NCI-H460 (cell line): ENCODE data around the gene MKRN2OS. TPM values are rescaled to one million over a fixed set of nuclear protein-coding genes. Genes with fewer than 3 reads are reported as not detected.

Experiments
- DNase-seq: peaks from one replicate; pipeline ENCODE4 v3.0.0-alpha.2; 2016; ENCODE audit warnings: low read depth; ENCODE audit errors: extremely low read depth
- polyA plus RNA-seq: library from polyadenylated mRNA; depleted of rRNA; stranded (reverse); fragments of >200 nt; gene quantifications from 2 replicates; pipeline ENCODE4 v1.2.3, GENCODE V29; 2014; cell fraction: nucleus; rRNA removed
- total RNA-seq: library from RNA; depleted of rRNA; stranded (reverse); fragments of >200 nt; shearing (Covaris generic); gene quantifications from 2 replicates; pipeline ENCODE4 v1.2.3, GENCODE V29; 2014; rRNA removed

The MKRN2OS gene
- total RNA-seq: not detected in 2 replicates
- not detected in 2 replicates for polyA plus RNA-seq

DNA sequence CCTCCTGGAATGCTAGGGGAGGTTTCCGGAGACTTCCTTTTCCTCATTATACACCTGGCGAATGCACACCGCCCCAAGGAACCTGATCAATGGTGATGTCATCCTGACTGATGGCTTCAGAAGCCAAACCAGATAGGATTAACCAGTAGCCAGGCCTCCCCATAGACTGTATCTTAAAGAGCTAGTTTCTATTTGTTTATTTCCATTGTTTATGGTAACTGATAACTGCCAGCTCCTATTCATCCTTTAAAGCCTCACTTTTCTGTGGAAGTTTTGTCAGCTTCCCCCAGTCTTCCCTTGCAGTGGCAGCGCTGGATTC lies at the start of gene MKRN2OS:
TSS of gene MKRN2OS (minus strand) at position 27 of the 319 bp plus-strand sequence. CDS start 35 bp downstream, outside the sequence.
- DNase-seq: no peak

DNA sequence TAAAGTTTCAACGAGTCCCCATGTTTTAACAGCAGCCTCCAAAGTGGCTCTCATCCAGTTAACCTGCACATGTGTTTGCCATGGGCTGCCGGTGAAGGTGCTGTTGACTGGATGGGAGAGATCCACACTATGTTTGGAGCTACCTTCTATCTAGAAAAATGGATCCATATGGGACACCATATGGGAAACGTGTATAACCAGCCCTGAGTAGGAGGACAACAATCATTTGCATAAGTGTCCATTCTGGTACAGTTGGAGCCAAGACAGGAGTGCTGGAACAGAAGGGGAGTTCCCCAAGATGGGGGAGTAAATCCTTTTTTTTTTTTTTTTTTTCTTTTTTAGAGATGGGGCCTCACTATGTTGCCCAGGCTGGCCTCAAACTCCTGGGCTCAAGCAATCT lies 48.2 kb upstream of the MKRN2OS start:
- no peak for DNase-seq

DNA sequence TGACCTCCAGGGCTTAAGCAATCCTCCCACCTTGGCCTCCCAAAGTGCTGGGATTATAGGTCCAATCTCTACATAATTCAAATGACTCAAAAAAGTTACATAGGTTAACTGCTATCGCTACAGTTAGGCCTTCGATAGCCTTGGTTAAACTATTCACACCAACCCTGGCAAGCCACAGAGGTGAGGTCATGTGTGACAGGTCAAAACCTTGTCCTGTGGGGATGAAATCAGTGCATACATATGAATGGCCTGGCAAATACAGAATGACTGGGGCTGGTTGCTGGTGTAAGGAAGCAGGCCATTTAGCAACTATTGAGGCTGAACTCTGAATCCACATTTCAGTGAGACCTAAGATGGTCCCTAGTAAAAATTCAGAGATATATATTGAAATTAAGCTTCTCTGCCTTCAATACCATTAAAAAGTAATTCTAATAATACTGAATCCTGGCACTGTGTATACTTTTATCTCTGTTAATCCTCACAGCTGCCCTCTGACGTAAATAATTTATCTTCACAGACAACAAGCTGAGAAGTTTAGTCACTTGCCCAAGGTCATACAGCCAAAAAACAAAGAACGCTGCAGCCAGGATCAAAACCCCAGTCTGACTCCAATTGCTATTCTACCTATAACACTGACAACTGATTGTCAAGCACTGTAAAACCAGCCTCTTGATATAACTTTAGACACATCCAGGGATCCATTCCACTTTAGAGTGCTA lies 46.9 kb upstream of the MKRN2OS start:
- DNase-seq: no peak

GRCh38 chr3:12591456-12591855 lies 46.2 kb upstream of the MKRN2OS start:
- DNase-seq: no peak

- no peak for DNase-seq
Measured at GRCh38 chr3:12590096-12590495, 44.8 kb upstream of the MKRN2OS start.

DNA sequence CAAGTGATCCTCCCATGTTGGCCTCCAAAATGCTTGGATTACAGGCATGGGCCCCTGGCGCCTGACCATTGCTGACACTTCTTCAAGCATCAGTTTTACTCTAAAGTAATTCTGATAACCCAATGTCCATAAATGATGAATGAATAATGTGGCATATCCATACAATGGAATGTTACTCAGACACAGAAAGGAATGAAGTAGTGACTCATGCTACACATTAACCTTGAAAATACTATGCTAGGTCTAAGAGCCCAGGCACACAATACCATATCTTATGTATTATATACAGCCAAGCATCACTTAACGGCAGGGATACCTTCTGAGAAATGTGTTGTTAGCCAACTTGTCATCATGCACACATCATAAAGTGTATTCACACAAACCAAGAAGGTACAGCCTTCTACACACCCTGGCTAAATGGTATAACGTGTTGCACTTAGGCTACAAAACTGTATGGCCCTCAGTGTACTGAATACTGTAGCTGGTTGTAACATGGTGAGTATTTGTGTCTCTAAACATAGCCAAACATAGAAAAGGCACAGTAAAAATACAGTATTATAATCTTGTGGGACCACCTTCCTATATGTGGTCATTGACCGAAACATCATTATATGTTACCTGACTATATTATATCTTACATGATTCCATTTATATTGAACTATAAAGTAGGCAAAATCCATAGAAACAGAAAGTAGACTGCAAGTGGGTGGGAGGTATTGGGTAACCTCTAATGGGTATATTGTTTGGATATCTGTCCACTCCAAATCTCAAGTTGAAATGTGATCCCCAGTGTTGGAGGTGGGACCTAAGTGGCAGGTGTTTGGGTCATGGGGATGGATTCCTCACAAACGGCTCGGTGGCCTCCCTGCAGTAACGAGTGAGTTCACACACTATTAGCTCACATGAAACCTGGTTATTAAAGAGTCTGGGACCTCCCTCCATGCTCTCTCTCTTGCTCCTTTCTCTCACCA lies 43.0 kb upstream of the MKRN2OS start:
- DNase-seq: no peak

- no peak for DNase-seq
Measured at GRCh38 chr3:12586403-12586802, 41.1 kb upstream of the MKRN2OS start.

DNA sequence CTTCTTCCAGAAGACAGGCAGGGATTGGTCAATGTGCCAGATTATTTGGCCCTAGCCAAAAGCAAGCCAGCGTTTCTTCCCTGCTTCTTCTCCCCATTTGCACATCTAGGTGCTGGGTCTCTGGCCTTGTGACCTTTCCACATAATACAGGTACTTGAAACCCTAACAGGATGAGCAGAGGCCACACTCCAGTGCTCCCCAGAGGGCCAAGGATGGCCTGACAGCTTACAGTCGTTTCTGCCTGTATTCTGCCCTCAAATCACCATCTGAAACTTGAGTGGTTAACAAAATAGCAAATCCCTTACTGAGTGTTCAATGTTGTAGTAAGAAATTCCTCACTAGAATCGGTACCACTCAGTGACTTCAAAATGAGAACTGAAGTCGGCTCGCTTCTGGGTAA lies 40.7 kb upstream of the MKRN2OS start:
- no peak for DNase-seq

DNA sequence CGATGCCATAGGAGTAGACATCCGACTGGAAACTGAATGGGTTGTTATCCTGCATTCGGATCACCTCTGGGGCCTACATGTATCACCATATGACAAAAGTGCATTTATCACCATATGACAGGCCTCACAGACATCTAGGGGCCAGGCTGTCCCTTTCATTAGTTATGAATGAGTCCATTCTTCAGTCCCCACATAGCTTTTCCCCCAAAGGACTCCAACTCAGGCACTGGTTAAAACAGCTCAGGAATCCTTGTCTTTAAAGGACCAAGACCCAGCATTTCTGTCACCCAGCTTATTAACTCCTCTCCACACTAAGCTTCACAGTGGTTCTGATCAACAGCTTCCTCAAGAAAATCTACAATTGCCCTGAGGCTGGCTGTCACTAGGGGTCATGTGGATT lies 39.9 kb upstream of the MKRN2OS start:
- no peak for DNase-seq

DNA sequence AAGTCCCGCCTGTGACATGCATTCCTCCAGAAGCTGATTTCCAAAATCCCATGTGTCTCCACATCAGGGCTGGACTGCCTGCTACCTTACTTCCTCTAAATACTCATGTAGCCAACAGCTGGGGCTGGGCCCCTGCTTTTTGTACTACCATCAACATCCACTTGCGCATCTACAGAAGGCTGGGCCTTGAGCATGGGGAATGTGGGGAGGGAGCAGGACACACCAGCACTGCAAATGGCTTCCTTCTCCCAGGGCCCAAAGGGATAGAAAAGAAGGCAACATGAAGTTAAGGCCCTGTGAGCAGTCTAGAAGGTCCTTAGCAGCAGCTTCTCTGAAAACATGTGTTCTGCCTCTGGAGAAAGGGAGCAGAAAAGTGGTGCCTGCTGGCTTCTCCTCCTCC lies 38.8 kb upstream of the MKRN2OS start:
- no peak for DNase-seq

DNA sequence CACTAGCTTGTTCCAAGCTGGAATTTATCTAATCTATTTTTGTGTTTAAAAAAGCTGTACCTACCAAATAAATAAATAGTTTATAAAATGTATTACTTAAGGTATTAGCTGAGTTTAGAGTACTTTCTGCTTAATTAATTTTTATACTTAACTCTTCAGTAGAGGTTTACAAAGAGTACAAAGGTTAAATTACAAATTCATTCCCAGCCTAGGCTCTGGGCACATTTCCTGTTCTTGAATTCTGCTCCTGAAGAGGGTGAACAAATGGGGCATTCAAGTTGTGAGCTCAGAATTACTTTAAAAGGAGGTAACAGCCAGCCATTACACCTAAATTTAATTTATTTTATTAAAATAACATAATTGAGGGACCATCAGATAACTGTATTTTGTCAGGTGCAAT lies 38.0 kb upstream of the MKRN2OS start:
- no peak for DNase-seq

DNA sequence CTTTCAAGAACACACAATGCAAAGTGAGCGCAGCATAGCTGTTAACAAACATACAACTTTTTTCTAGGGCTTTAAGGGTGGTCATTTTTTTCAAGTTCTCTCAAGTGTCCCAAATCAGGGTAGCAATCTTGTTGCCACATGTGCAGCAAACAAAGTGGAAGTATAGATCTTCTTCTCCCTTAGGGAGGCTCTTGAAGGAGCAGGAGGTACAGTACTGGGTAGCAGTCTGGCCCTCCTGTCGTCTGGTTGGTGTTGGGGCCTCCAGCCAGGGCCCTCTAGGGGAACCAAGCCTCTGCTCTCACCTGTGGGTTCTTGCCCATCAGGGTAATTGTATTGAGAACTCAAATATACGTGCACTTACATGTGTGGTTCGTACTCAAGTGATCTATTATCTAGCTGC lies 37.4 kb upstream of the MKRN2OS start:
- no peak for DNase-seq

DNA sequence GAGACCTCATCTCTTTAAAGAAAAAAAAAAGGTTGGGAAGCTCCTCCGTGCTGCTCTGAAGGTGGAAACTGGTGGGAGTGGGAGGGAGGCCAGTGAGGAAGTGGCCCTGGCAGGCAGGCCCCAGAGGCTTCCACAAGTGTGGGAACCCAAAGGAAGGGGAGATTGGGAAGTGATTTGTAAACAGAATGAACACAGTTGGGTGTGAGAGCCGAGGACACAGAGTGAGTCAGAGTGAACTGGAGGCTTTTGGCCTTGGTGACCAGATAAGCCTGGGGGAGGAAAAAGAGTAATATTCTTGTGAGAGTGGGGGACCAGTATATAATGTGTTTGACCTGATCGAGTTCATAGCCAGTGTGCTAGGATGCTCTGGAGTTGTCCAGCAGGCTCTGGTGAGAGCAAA lies 34.6 kb upstream of the MKRN2OS start:
- DNase-seq: no peak

DNA sequence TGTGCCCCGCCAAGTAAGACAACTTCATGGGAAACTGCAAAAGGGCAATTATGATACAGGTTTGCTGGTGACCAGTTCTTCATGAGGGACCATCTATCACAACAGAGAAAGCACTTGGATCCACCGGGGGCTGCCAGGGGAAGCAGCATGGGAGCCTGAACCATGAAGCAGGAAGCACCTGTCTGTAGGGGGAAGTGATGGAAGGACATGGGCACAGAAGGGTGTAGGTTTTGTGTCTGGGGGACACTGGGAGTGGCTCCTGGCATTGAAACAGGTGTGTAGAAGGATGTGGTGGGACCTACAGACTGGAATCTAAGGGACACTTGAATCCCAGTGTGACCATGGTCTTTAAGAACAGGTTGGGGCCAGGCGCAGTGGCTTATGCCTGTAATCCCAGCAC lies 34.2 kb upstream of the MKRN2OS start:
- DNase-seq: no peak

- DNase-seq: no peak
Measured at GRCh38 chr3:12578742-12579141, 33.4 kb upstream of the MKRN2OS start.

GRCh38 chr3:12577379-12577778 lies 32.1 kb upstream of the MKRN2OS start:
- DNase-seq: no peak

DNA sequence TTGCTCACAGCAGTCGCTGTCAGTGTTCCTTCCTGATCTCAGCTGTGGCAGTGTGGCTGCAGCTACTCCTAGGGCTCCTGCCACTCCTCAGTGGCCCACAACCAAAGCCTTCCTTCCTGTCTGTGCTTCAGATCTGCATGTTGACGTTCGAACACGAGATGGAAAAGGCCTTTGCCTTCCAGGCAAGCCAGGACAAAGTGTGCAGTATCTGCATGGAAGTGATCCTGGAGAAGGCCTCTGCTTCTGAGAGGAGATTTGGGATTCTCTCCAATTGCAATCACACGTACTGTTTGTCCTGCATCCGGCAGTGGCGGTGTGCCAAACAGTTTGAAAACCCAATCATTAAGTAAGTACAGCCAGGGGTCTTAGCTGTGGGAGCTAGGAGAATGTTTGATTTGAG lies 29.4 kb upstream of the MKRN2OS start:
- DNase-seq: no peak

DNA sequence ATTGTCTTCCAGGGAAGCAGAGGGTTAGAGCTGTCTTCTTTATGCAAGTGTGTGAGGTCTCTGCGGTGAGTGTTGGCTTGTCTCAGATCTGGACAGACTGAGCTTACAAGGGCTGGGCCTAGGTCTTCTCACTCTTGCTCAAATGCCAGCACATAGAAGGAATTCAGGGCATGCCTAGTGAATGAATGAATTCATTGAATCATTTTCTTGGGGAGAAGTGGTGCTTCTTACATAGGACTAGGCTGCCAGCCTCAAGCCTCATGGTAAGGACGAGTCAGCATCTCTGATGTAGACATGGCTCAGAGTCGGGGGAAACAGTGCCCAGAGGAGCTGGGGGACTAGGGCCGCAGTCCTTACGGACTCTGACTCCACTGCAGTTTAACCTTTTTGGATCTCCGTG lies 28.8 kb upstream of the MKRN2OS start:
- no peak for DNase-seq

- no peak for DNase-seq
Measured at GRCh38 chr3:12571986-12572385, 26.7 kb upstream of the MKRN2OS start.

DNA sequence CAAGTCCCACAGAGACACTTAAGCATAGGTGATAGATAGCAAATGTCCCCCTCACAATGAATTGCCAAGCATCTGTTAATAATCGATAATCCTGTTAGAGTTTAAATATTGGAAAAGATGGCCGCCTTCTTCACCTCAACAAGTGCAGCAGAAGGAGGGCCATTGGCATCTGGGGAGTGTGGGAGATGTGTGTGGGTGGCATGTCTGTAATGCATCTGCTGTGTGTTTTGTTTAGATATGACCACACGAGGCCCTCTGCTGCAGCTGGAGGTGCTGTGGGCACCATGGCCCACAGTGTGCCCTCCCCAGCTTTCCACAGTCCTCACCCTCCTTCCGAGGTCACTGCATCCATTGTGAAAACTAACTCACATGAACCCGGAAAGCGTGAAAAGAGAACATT lies 24.5 kb upstream of the MKRN2OS start:
- no peak for DNase-seq

DNA sequence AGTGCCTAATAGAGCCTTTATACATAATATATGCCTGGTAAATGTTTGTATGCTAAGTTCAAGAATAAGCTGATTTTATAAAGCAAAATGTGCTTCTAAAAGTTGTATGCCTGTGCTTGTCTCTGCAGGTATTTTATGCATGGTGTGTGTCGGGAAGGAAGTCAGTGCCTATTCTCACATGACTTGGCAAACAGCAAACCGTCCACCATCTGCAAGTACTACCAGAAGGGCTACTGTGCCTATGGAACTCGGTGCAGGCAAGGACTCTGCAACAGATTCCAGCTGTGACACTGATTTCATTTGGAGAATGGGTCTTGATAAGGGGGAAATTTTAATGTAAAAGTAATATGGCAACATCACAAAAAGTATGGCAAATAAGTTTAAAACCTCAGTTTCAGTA lies 23.4 kb upstream of the MKRN2OS start:
- DNase-seq: no peak

- no peak for DNase-seq
Measured at GRCh38 chr3:12566976-12567375, 21.7 kb upstream of the MKRN2OS start.
